HepG2 (cell line): ENCODE measurements around the gene RAB36. TPM values are rescaled to one million over a fixed set of nuclear protein-coding genes. Genes with fewer than 3 reads are reported as not detected.

Experiments
- ATAC-seq: fragments of 200-7000 bp; cut with Tn5 transposase; 3 replicates; pipeline ENCODE4 v1.9.1; 2020; ENCODE audit warnings: mild to moderate bottlenecking, moderate library complexity
- BruUV-seq: library from RNA; stranded (reverse); fragments of 400-500 nt; replicated peaks from 2 replicates; lab custom pipeline; 2021; lab: Mats Ljungman, UMichigan
- CTCF ChIA-PET: fragments of 300-600 bp; formaldehyde crosslinking; extraction: SDS; loops from one replicate; lab custom pipeline; 2021; ENCODE audit warnings: low total read pairs, inconsistent platforms, low intra/inter-chr PET ratio; lab: Yijun Ruan, JAX
- POLR2A ChIA-PET: fragments of 350-600 bp; sonication (Branson Sonifier 250); formaldehyde crosslinking; loops from one replicate; lab custom pipeline; 2020; ENCODE audit warnings: antibody characterized with exemption, inconsistent platforms; lab: Yijun Ruan, JAX
- DNase-seq: peaks from one replicate; pipeline ENCODE4 v3.0.0-alpha.2; 2015; ENCODE audit warnings: low spot score
- FAIRE-seq: peaks from 3 replicates; lab custom pipeline; 2011; peaks lifted over from hg19 to GRCh38; lab: Jason Lieb, UNC
- H2AFZ ChIP-seq: one replicate; pipeline ENCODE4 v1.6.1; 2011; ENCODE audit warnings: low read length, inconsistent platforms
- H3K27ac ChIP-seq: fragments of 300-600 bp; 3 replicates; pipeline ENCODE4 v1.8.0; 2011; ENCODE audit warnings: mixed run types, mild to moderate bottlenecking, mixed read lengths, low read length, inconsistent platforms; ENCODE audit not compliant: insufficient read depth; ENCODE audit errors: extremely low read length
- H3K27me3 ChIP-seq, 2 experiments: fragments of 200-600 bp in 1 of 2; 2 replicates in 1 of 2; 3 replicates in 1 of 2; pipeline versions ENCODE4 v1.6.0 to v1.8.0; 2011; ENCODE audit warnings: low read length in 2 of 2, mild to moderate bottlenecking in 2 of 2, moderate library complexity in 2 of 2, inconsistent platforms in 1 of 2; ENCODE audit not compliant: insufficient read depth in 2 of 2, control insufficient read depth in 1 of 2
- H3K36me3 ChIP-seq, 2 experiments: fragments of 200-600 bp in 1 of 2; replicated peaks in 1 of 2; 2 replicates in 1 of 2; 3 replicates in 1 of 2; pipeline versions ENCODE4 v1.5.1 to v1.8.0; 2011; ENCODE audit warnings: low read length in 2 of 2, inconsistent platforms in 1 of 2; ENCODE audit not compliant: insufficient read depth in 2 of 2, control insufficient read depth in 1 of 2
- H3K4me1 ChIP-seq: 2 replicates; pipeline ENCODE4 v1.5.1; 2012; ENCODE audit warnings: low read length, inconsistent platforms; ENCODE audit not compliant: insufficient read depth
- H3K4me2 ChIP-seq: 2 replicates; pipeline ENCODE4 v1.6.0; 2011; ENCODE audit warnings: low read depth, low read length, inconsistent platforms
- H3K4me3 ChIP-seq, 3 experiments: fragments of 200-600 bp in 1 of 3; sonication (generic), shearing (Covaris generic) in 1 of 3; replicated peaks in 1 of 3; 2 replicates each; pipeline ENCODE4 v1.5.1; 2011 to 2016; ENCODE audit warnings: low read length in 3 of 3, inconsistent platforms in 2 of 3, low read depth in 2 of 3, mild to moderate bottlenecking in 2 of 3, control low read depth in 1 of 3, mixed read lengths in 1 of 3; ENCODE audit not compliant: insufficient read depth in 1 of 3
- H3K79me2 ChIP-seq: one replicate; pipeline ENCODE4 v1.6.1; 2011; ENCODE audit warnings: low read length, inconsistent platforms; ENCODE audit not compliant: insufficient read depth
- H3K9ac ChIP-seq: 2 replicates; pipeline ENCODE4 v1.6.0; 2011; ENCODE audit warnings: mild to moderate bottlenecking, low read depth, low read length, inconsistent platforms; ENCODE audit not compliant: insufficient read depth
- H3K9me3 ChIP-seq: 2 replicates; pipeline ENCODE4 v1.5.1; 2012; ENCODE audit warnings: mild to moderate bottlenecking, low read length
- H4K20me1 ChIP-seq: 2 replicates; pipeline ENCODE4 v1.6.0; 2011; ENCODE audit warnings: inconsistent platforms, mild to moderate bottlenecking, low read length, moderate library complexity; ENCODE audit not compliant: insufficient read depth
- CREBL2 ChIP-seq: sonication (generic); formaldehyde crosslinking; IDR thresholded peaks from 2 replicates; pipeline ENCODE4 v1.8.1; 2023; ENCODE audit warnings: missing genetic modification reagents, mild to moderate bottlenecking, borderline replicate concordance
- DR1 ChIP-seq: sonication (generic); formaldehyde crosslinking; IDR thresholded peaks from 2 replicates; pipeline ENCODE4 v1.8.0; 2021; ENCODE audit warnings: mild to moderate bottlenecking, missing genetic modification reagents, inconsistent platforms
- IRF2 ChIP-seq: IDR thresholded peaks from 2 replicates; pipeline ENCODE4 v1.6.1; 2018; ENCODE audit warnings: missing genetic modification reagents, missing compliant biosample characterization
- NCOA2 ChIP-seq: sonication (generic); formaldehyde crosslinking; IDR thresholded peaks from 2 replicates; pipeline ENCODE4 v1.8.0; 2022; ENCODE audit warnings: inconsistent platforms
- NRL ChIP-seq: sonication (generic); formaldehyde crosslinking; IDR thresholded peaks from 2 replicates; pipeline ENCODE4 v1.5.0; 2020; ENCODE audit warnings: missing genetic modification reagents, mild to moderate bottlenecking, moderate library complexity, borderline replicate concordance
- SP2 ChIP-seq: sonication (generic); formaldehyde crosslinking; IDR thresholded peaks from 2 replicates; pipeline ENCODE4 v1.5.1; 2020; ENCODE audit warnings: mild to moderate bottlenecking, missing genetic modification reagents
- TCF7 ChIP-seq: sonication (generic); IDR thresholded peaks from 2 replicates; pipeline ENCODE4 v1.6.1; 2016; ENCODE audit warnings: antibody characterized with exemption, low read depth
- THAP9 ChIP-seq: sonication (generic); formaldehyde crosslinking; IDR thresholded peaks from 2 replicates; pipeline ENCODE4; 2020; ENCODE audit warnings: missing genetic modification reagents, mild to moderate bottlenecking, borderline replicate concordance
- ZHX2 ChIP-seq, 2 experiments: sonication (generic) in 1 of 2; formaldehyde crosslinking in 1 of 2; IDR thresholded peaks; 2 replicates each; pipeline versions ENCODE4 v1.6.1 to v1.9.0; 2014 to 2022; ENCODE audit warnings: antibody characterized with exemption in 1 of 2, borderline replicate concordance in 1 of 2, inconsistent platforms in 1 of 2, low read depth in 1 of 2, missing genetic modification reagents in 1 of 2
- ZNF276 ChIP-seq: sonication (generic); formaldehyde crosslinking; IDR thresholded peaks from 2 replicates; pipeline ENCODE4 v1.4.0; 2020; ENCODE audit warnings: mild to moderate bottlenecking, low read depth, missing genetic modification reagents
- ZNF3 ChIP-seq: IDR thresholded peaks from 2 replicates; pipeline ENCODE4 v1.7.0; 2017; ENCODE audit warnings: inconsistent platforms
- ZNF563 ChIP-seq: sonication (generic); formaldehyde crosslinking; IDR thresholded peaks from 2 replicates; pipeline ENCODE4 v1.8.0; 2022; ENCODE audit warnings: mild to moderate bottlenecking, moderate library complexity, missing genetic modification reagents
- ZNF766 ChIP-seq: sonication (generic); formaldehyde crosslinking; IDR thresholded peaks from 2 replicates; pipeline ENCODE4 v1.5.0; 2020; ENCODE audit warnings: missing genetic modification reagents, borderline replicate concordance
- WGBS: methylation state at CpG from one replicate; pipeline ENCODE4 v1.1.6; 2017; ENCODE audit warnings: low lambda C conversion rate; 5-methylcytosine and 5-hydroxymethylcytosine counted together
- in situ Hi-C: cut with HindIII; loops from 2 replicates; pipeline ENCODE4 v1.10.0; 2017; ENCODE audit warnings: low pct_unique_long_range_greater_than_20kb; ENCODE audit not compliant: extremely low pct_ligation_motif_present
- intact Hi-C: fragments of 100-400 bp; cut with micrococcal nuclease; formaldehyde crosslinking; loops from one replicate; pipeline ENCODE4 v1.10.0; 2022; ENCODE audit not compliant: unreplicated experiment
- polyA plus RNA-seq, 8 experiments: library from polyadenylated mRNA; depleted of rRNA in 3 of 8; stranded (reverse) in 7 of 8; unstranded in 1 of 8; fragments of >200 nt; fragmentation: Illumina TruSeq in 4 of 8; extraction: Trizol in 4 of 8; gene quantifications; 2 replicates each; pipeline versions ENCODE4 v1.2.1 to v1.2.3, GENCODE V29; 2011 to 2016; ENCODE audit warnings: low read depth in 4 of 8, missing spikeins in 1 of 8, mixed read lengths in 1 of 8; ENCODE audit not compliant: insufficient read depth in 1 of 8
- total RNA-seq, 5 experiments: library from RNA; depleted of rRNA; stranded (reverse); fragments of >200 nt; fragmentation: Illumina TruSeq; extraction: Trizol; gene quantifications; 2 replicates each; pipeline ENCODE4 v1.2.3, GENCODE V29; 2016; ENCODE audit warnings: low read depth in 1 of 5

The RAB36 gene
- total and polyA plus RNA-seq, 2 of the 13 experiments (the other 11 are each of a cell fraction or from before 2014, with no cell fraction given) = 0.24 to 0.86 TPM

GRCh38 chr22:23155831-23156230 lies 10.6 kb downstream of the RAB36 start:
- WGBS = 91% methylated on average over 8 of the region's 9 CpGs
- intact Hi-C loops = no loop called here
- Histone ChIP-seq H3K9ac (no peak overlapping the region), H3K79me2 (no peaks in the 10 kb centered on the region), H2AFZ (no peak overlapping the region), H3K9me3 (no peaks in the 10 kb centered on the region), H3K27ac (no peak overlapping the region), H3K4me2 (no peak overlapping the region), H3K4me1 (peaks cover 100% of the 10 kb centered on the region), H4K20me1 (no peaks in the 10 kb centered on the region), H3K27me3 (no peaks in the 10 kb centered on the region; a peak in 1 of 5 replicates), H3K4me3 (no peak overlapping the region), H3K36me3 (no peaks in the 10 kb centered on the region)
- ATAC-seq (no peak), DNase-seq (no peak), FAIRE-seq (no peak)
- in situ Hi-C loops = loop anchor here (25.0 kb wide), 1 partner anchor 406 kb away; no protein-coding TSS in a partner anchor
- BruUV-seq = no TSS peak
- CTCF ChIA-PET = interaction anchor here (1.7 kb wide), 1 partner anchor 18 kb away, joined by 5 read pairs; no protein-coding TSS in a partner anchor
- POLR2A ChIA-PET = interaction anchor here (0.6 kb wide), 1 partner anchor 126 kb away, joined by 4 read pairs; no protein-coding TSS in a partner anchor
- TF ChIP-seq THAP9 (no peak), TCF7 (no peak), IRF2 (CRISPR knock-in tag) (no peak), ZHX2 (IDR thresholded peaks at IDR 0.05; ENCODE audit: low read depth) (no peak), ZHX2 (CRISPR knock-in tag; IDR thresholded peaks at IDR 0.05; ENCODE audit: borderline replicate concordance) (no peak), DR1 (CRISPR knock-in tag) (no peak), SP2 (CRISPR knock-in tag) (no peak), ZNF563 (no peak), ZNF276 (CRISPR knock-in tag) (no peak), NRL (no peak), ZNF766 (CRISPR knock-in tag) (no peak), CREBL2 (CRISPR knock-in tag) (no peak), NCOA2 (CRISPR knock-in tag) (no peak), ZNF3 (CRISPR knock-in tag) (no peak)
